HL-60 (cell line): Measurements from ENCODE around the gene ESCO1.

Experiments
- GABPA ChIP-seq: IDR thresholded peaks from 2 replicates; pipeline ENCODE4 v1.6.1; 2012; ENCODE audit warnings: low read depth
- TF ChIP-seq, protein P1 (sequence below): IDR thresholded peaks from one replicate; pipeline ENCODE4 v1.5.1; 2011; ENCODE audit warnings: low read length, control low read depth, inconsistent platforms; ENCODE audit not compliant: insufficient read depth

DNA sequence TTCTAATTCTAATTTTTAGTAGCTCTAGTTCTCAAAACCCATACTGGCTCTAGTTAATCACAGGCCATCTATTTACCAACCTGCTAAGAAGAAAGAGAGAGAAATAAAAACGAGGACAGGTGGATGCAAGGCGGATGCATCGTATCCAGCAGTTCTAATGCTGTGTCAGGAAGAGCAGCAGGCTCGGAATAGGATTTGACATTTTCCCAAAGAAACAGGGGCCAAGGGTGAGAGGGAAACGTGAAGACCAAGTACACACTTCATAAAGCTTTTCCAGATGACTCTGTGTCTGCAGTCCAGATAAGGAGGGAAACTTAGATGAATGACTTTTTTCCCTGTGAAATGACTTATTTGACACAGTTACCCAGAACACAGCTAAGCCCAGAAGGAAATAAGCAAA is 117.5 kb downstream of the ESCO1 start:
- TF ChIP-seq, protein P1, sequence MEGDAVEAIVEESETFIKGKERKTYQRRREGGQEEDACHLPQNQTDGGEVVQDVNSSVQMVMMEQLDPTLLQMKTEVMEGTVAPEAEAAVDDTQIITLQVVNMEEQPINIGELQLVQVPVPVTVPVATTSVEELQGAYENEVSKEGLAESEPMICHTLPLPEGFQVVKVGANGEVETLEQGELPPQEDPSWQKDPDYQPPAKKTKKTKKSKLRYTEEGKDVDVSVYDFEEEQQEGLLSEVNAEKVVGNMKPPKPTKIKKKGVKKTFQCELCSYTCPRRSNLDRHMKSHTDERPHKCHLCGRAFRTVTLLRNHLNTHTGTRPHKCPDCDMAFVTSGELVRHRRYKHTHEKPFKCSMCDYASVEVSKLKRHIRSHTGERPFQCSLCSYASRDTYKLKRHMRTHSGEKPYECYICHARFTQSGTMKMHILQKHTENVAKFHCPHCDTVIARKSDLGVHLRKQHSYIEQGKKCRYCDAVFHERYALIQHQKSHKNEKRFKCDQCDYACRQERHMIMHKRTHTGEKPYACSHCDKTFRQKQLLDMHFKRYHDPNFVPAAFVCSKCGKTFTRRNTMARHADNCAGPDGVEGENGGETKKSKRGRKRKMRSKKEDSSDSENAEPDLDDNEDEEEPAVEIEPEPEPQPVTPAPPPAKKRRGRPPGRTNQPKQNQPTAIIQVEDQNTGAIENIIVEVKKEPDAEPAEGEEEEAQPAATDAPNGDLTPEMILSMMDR: no peak
- TF ChIP-seq GABPA: no peak
